Colonic mucosa (tissue), 4 donors: ENCODE results near the gene B3GNT9. TPM values are rescaled to one million over a fixed set of nuclear protein-coding genes. Genes with fewer than 3 reads are reported as not detected.

Experiments used
- DNase-seq: peaks from one replicate; pipeline ENCODE4 v3.0.0-alpha.2; 2020
- H3K27ac ChIP-seq: fragments of 200-600 bp; one replicate; pipeline ENCODE4 v1.8.0; 2021
- H3K27me3 ChIP-seq: fragments of 200-600 bp; one replicate; pipeline ENCODE4 v1.8.0; 2021
- H3K36me3 ChIP-seq: fragments of 200-600 bp; one replicate; pipeline ENCODE4 v1.8.0; 2021
- H3K4me1 ChIP-seq: fragments of 200-600 bp; one replicate; pipeline ENCODE4 v1.8.0; 2021; ENCODE audit warnings: mild to moderate bottlenecking
- H3K4me3 ChIP-seq: fragments of 200-600 bp; one replicate; pipeline ENCODE4 v1.8.0; 2021
- H3K9ac ChIP-seq, 2 donors: one replicate each; pipeline ENCODE4 v1.7.0; 2013; ENCODE audit warnings: control low read depth in 2 of 2, low read depth in 2 of 2, low read length in 2 of 2
- H3K9me3 ChIP-seq: fragments of 200-600 bp; one replicate; pipeline ENCODE4 v1.8.0; 2021
- intact Hi-C: fragments of 100-400 bp; cut with DNase I; formaldehyde crosslinking; loops from one replicate; pipeline ENCODE4 v1.14.1; 2022
- total RNA-seq, 2 donors: library from RNA; stranded (reverse); fragmentation: NEBNext Ultra II Directional in 1 of 2; extraction: Animal tissue kit (Norgen Biotek cat#: 25700) in 1 of 2; gene quantifications; one replicate each; pipeline ENCODE4 v1.2.1, GENCODE V29; 2021
- TF ChIP-seq, protein P1 (sequence below): fragments of 200-600 bp; IDR thresholded peaks from one replicate; pipeline ENCODE4 v1.8.0; 2022; ENCODE audit warnings: antibody characterized with exemption, mild to moderate bottlenecking
- donor health status: healthy.
- donor health status: DM: no; HTN: no; CAD: no.
- donor health status: DM: no; HTN: no; CAD: no.

The B3GNT9 gene
- total RNA-seq, 2 donors from 2014 or later, result 4.4 to 4.9 TPM

- intact Hi-C loops, result no loop called here
- no peaks in the 10 kb centered on the region for H3K36me3 ChIP-seq
- H3K9ac ChIP-seq, result peak overlapping the region in 1 of 2 donors; percentile 19
- H3K4me3 ChIP-seq, result peak overlapping the region; percentile 28
- TF ChIP-seq, protein P1, sequence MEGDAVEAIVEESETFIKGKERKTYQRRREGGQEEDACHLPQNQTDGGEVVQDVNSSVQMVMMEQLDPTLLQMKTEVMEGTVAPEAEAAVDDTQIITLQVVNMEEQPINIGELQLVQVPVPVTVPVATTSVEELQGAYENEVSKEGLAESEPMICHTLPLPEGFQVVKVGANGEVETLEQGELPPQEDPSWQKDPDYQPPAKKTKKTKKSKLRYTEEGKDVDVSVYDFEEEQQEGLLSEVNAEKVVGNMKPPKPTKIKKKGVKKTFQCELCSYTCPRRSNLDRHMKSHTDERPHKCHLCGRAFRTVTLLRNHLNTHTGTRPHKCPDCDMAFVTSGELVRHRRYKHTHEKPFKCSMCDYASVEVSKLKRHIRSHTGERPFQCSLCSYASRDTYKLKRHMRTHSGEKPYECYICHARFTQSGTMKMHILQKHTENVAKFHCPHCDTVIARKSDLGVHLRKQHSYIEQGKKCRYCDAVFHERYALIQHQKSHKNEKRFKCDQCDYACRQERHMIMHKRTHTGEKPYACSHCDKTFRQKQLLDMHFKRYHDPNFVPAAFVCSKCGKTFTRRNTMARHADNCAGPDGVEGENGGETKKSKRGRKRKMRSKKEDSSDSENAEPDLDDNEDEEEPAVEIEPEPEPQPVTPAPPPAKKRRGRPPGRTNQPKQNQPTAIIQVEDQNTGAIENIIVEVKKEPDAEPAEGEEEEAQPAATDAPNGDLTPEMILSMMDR, result no peak
- H3K27ac ChIP-seq, result no peak overlapping the region
- DNase-seq, result no peak
- no peaks in the 10 kb centered on the region for H3K9me3 ChIP-seq
- peaks cover 24% of the 10 kb centered on the region for H3K4me1 ChIP-seq
- H3K27me3 ChIP-seq, result peaks cover 31% of the 10 kb centered on the region
Observed at GRCh38 chr16:67162506-67163163, 11.8 kb upstream of the B3GNT9 start.

- DNase-seq, result peak; percentile 28
- Histone ChIP-seq H3K9ac (no peak overlapping the region), H3K27ac (no peak overlapping the region), H3K4me3 (no peak overlapping the region), H3K9me3 (no peaks in the 10 kb centered on the region), H3K27me3 (peaks cover 31% of the 10 kb centered on the region), H3K36me3 (no peaks in the 10 kb centered on the region), H3K4me1 (peaks cover 24% of the 10 kb centered on the region)
- TF ChIP-seq, protein P1, result no peak
- intact Hi-C loops, result no loop called here
Observed at GRCh38 chr16:67161595-67162058, 10.8 kb upstream of the B3GNT9 start.

- Histone ChIP-seq H3K4me3 (peak overlapping the region; percentile 98), H3K9me3 (no peaks in the 10 kb centered on the region), H3K9ac (peak overlapping the region; percentile 85 to 96), H3K36me3 (no peaks in the 10 kb centered on the region), H3K27ac (peak overlapping the region; percentile 96), H3K27me3 (peaks cover 10% of the 10 kb centered on the region), H3K4me1 (peaks cover 32% of the 10 kb centered on the region)
- intact Hi-C loops, result loop anchor here (5.0 kb wide), 2 partner anchors 142 to 182 kb away; no protein-coding TSS in a partner anchor
- TF ChIP-seq, protein P1, result no peak
- DNase-seq, result peak; percentile 76
Observed at GRCh38 chr16:67158637-67159600, 8.1 kb upstream of the B3GNT9 start.

DNA sequence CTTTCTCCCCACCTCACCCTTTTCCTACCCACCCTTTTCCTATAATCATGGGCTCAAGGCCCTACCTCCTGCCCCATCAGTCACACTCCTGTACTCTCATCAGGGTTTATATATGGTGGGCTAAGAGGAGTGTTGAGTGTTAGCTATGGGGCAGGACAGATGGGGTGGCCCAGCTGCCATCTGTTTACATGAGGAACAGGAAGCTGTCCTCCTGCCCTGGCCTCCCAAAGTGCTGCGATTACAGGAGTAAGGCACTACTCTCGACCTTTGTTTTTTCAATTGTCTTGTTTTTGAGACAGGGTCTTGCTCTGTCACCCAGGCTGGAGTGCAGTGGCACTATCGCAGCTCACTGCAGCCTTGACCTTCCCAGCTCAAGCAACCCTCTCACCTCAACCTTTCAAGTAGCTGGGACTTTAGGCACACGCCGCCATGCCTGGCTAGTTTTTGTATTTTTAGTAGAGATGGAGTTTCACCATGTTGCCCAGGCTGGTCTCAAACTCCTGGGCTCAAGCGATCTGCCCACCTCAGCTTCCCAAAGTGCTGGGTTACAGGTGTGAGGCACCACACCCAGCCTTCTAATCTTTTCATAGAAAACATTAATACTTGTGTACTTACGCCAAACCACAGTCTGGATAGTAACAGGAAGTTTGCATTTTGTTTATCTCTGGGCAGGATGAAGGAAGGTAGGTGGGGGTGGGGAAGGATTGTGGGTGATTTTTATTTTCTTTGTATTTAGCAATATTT lies 7.3 kb upstream of the B3GNT9 start:
- Histone ChIP-seq H3K27ac (peak overlapping the region; percentile 96), H3K9ac (peak overlapping the region; percentile 30 to 96), H3K4me3 (no peak overlapping the region), H3K27me3 (peaks cover 3% of the 10 kb centered on the region), H3K36me3 (no peaks in the 10 kb centered on the region), H3K4me1 (peaks cover 24% of the 10 kb centered on the region), H3K9me3 (no peaks in the 10 kb centered on the region)
- DNase-seq, result no peak
- intact Hi-C loops, result loop anchor here (5.0 kb wide), 2 partner anchors 141 to 181 kb away; no protein-coding TSS in a partner anchor
- TF ChIP-seq, protein P1, result no peak
